Erythroblast (primary cell): Measurements from ENCODE around the gene QKI.

Experiments
- GATA1 ChIP-seq: IDR thresholded peaks from 2 replicates; pipeline ENCODE4 v1.6.1; 2011; ENCODE audit warnings: low read depth, mild to moderate bottlenecking, control low read depth, low read length, moderate library complexity
- POLR2A ChIP-seq: IDR thresholded peaks from 2 replicates; pipeline ENCODE4 v1.6.1; 2011; ENCODE audit warnings: mild to moderate bottlenecking, low read length

GRCh38 chr6:163387317-163387716, 27.2 kb upstream of the QKI start:
- TF ChIP-seq POLR2A, result no peak
- TF ChIP-seq GATA1, result no peak
